Smooth muscle cell (in vitro differentiated cells): ENCODE data around the gene FHOD3. TPM values are rescaled to one million over a fixed set of nuclear protein-coding genes. Genes with fewer than 3 reads are reported as not detected.

Experiments used
- DNase-seq: peaks from one replicate; lab custom pipeline; 2025; ENCODE audit not compliant: unreplicated experiment; lab: John Stamatoyannopoulos, UW
- H2AFZ ChIP-seq: fragments of 200-600 bp; sonication (generic); 2 replicates; pipeline ENCODE4 v1.6.0; 2016; ENCODE audit warnings: antibody characterized with exemption, low read depth, mild to moderate bottlenecking
- H3F3A ChIP-seq: fragments of 200-600 bp; sonication (generic); 2 replicates; pipeline ENCODE4 v1.6.0; 2017; ENCODE audit warnings: antibody characterized with exemption, low read depth
- H3K27ac ChIP-seq: fragments of 200-600 bp; sonication (generic); 2 replicates; pipeline ENCODE4 v1.5.1; 2016; ENCODE audit warnings: low read depth, mild to moderate bottlenecking
- H3K27me3 ChIP-seq: fragments of 200-600 bp; sonication (generic); 2 replicates; pipeline ENCODE4 v1.6.1; 2016; ENCODE audit warnings: low read depth, mild to moderate bottlenecking
- H3K36me3 ChIP-seq: fragments of 200-600 bp; sonication (generic); 2 replicates; pipeline ENCODE4 v1.5.1; 2016; ENCODE audit warnings: low read depth
- H3K4me1 ChIP-seq: fragments of 200-600 bp; sonication (generic); 2 replicates; pipeline ENCODE4 v1.5.1; 2016; ENCODE audit warnings: low read depth
- H3K4me2 ChIP-seq: fragments of 200-600 bp; sonication (generic); 2 replicates; pipeline ENCODE4 v1.6.0; 2016; ENCODE audit warnings: mild to moderate bottlenecking
- H3K4me3 ChIP-seq: fragments of 200-600 bp; sonication (generic); 2 replicates; pipeline ENCODE4 v1.5.1; 2016; ENCODE audit warnings: mild to moderate bottlenecking
- H3K79me2 ChIP-seq: fragments of 200-600 bp; sonication (generic); 2 replicates; pipeline ENCODE4 v1.6.0; 2016; ENCODE audit warnings: low read depth, mild to moderate bottlenecking
- H3K9ac ChIP-seq: fragments of 200-600 bp; sonication (generic); 2 replicates; pipeline ENCODE4 v1.6.0; 2016; ENCODE audit warnings: low read depth
- H3K9me3 ChIP-seq: fragments of 200-600 bp; sonication (generic); replicated peaks from 2 replicates; pipeline ENCODE4 v1.5.1; 2016; ENCODE audit warnings: low read depth
- H4K20me1 ChIP-seq: fragments of 200-600 bp; sonication (generic); 2 replicates; pipeline ENCODE4 v1.6.0; 2016; ENCODE audit warnings: low read depth
- WGBS: methylation state at CpG from one replicate; pipeline ENCODE4 v1.1.7; 2016; ENCODE audit warnings: low lambda C conversion rate; 5-methylcytosine and 5-hydroxymethylcytosine counted together
- polyA plus RNA-seq: library from polyadenylated mRNA; unstranded; fragments of >200 nt; fragmentation: Nextera tagmentation; extraction: Ambion mirVana; gene quantifications from 2 replicates; pipeline ENCODE4 v1.2.1, GENCODE V29; 2016
- total RNA-seq: library from RNA; depleted of rRNA; stranded (reverse); fragments of >200 nt; gene quantifications from 2 replicates; pipeline ENCODE4 v1.2.3, GENCODE V29; 2014
- TF ChIP-seq, protein P1 (sequence below): fragments of 200-600 bp; sonication (generic); IDR thresholded peaks from 2 replicates; pipeline ENCODE4 v1.5.1; 2017; ENCODE audit warnings: borderline replicate concordance, mild to moderate bottlenecking, antibody characterized with exemption; ENCODE audit not compliant: insufficient read depth, poor library complexity, severe bottlenecking

FHOD3 gene
- total and polyA plus RNA-seq, 2 experiments from 2014 or later, result 6.3 to 19.4 TPM

DNA sequence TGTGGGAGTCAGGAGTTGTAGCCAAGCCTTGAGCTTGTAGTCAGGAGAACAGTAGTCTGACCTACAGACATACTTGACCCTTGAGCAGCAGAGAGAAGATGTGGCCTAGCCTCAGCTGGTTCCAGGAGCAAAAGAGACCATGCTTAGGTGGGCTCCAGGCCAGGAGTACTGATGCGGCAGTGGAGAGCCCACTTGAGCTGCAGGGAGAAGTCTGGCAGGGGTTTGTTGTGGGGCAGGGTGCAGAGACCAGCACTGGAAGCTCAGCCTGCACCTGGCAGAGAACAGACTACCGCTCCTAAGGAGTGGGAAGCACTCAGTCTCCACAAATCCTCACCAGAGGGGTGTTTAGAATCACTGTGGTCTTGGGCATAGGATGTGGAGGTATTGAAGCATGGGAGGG lies 333.4 kb downstream of the FHOD3 start:
- TF ChIP-seq, protein P1, sequence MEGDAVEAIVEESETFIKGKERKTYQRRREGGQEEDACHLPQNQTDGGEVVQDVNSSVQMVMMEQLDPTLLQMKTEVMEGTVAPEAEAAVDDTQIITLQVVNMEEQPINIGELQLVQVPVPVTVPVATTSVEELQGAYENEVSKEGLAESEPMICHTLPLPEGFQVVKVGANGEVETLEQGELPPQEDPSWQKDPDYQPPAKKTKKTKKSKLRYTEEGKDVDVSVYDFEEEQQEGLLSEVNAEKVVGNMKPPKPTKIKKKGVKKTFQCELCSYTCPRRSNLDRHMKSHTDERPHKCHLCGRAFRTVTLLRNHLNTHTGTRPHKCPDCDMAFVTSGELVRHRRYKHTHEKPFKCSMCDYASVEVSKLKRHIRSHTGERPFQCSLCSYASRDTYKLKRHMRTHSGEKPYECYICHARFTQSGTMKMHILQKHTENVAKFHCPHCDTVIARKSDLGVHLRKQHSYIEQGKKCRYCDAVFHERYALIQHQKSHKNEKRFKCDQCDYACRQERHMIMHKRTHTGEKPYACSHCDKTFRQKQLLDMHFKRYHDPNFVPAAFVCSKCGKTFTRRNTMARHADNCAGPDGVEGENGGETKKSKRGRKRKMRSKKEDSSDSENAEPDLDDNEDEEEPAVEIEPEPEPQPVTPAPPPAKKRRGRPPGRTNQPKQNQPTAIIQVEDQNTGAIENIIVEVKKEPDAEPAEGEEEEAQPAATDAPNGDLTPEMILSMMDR, result no peak
- Histone ChIP-seq H3K9ac (no peak overlapping the region), H3K4me3 (no peak overlapping the region), H3K9me3 (no peaks in the 10 kb centered on the region), H3F3A (no peaks in the 10 kb centered on the region), H3K36me3 (no peaks in the 10 kb centered on the region), H3K4me1 (peaks cover 12% of the 10 kb centered on the region), H3K27me3 (no peaks in the 10 kb centered on the region), H2AFZ (no peak overlapping the region), H4K20me1 (no peaks in the 10 kb centered on the region), H3K79me2 (no peaks in the 10 kb centered on the region), H3K27ac (no peak overlapping the region), H3K4me2 (no peak overlapping the region)
- DNase-seq, result no peak
- 96% methylated on average over 2 of the region's 2 CpGs for WGBS

- TF ChIP-seq, protein P1, result no peak
- no peaks in the 10 kb centered on the region for H3K27me3 ChIP-seq
- H3K9ac ChIP-seq, result no peak overlapping the region
- H3K4me1 ChIP-seq, result peaks cover 12% of the 10 kb centered on the region
- no peaks in the 10 kb centered on the region for H3F3A ChIP-seq
- no peaks in the 10 kb centered on the region for H3K79me2 ChIP-seq
- no peaks in the 10 kb centered on the region for H3K9me3 ChIP-seq
- no peak overlapping the region for H3K27ac ChIP-seq
- no peak overlapping the region for H2AFZ ChIP-seq
- 75% methylated on average over 4 of the region's 4 CpGs for WGBS
- no peak overlapping the region for H3K4me2 ChIP-seq
- no peaks in the 10 kb centered on the region for H4K20me1 ChIP-seq
- no peak overlapping the region for H3K4me3 ChIP-seq
- H3K36me3 ChIP-seq, result no peaks in the 10 kb centered on the region
- no peak for DNase-seq
Measured at GRCh38 chr18:36633961-36634412, 336.5 kb downstream of the FHOD3 start.

DNA sequence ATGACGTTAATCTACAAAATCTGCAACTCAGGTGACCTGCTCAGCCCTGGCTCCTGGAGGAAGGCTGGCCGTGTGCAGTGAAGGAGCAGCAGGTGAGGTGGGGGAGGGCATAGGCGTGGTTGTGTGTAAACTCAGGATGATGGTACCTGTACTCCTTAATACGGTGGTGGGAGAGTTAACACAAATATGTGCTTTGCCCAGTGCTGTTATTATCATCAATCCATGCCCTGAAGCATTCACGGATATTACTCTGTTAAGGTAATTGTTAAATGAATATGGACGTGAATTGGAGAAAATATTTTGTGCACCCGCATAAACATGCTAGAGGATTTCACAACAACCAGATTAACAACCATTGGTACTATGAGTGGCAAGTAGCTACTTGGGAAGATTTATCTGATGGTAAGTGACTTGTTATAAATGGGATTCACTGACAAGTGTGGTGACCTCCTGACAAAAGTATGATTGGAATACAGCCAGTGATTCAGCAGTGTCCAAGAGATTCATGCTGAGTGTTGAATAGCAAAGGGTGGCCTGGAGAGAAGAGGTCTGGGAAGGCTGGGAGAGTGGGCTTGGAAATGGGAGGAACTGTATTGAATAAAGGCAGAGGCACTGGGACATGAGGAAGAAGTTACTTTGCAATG lies 337.2 kb downstream of the FHOD3 start:
- 73% methylated on average over 7 of the region's 7 CpGs for WGBS
- Histone ChIP-seq H3K79me2 (no peaks in the 10 kb centered on the region), H2AFZ (no peak overlapping the region), H3K4me3 (no peak overlapping the region), H3K4me2 (no peak overlapping the region), H3F3A (no peaks in the 10 kb centered on the region), H3K27ac (no peak overlapping the region), H4K20me1 (no peaks in the 10 kb centered on the region), H3K9me3 (no peaks in the 10 kb centered on the region), H3K4me1 (peaks cover 12% of the 10 kb centered on the region), H3K36me3 (no peaks in the 10 kb centered on the region), H3K27me3 (no peaks in the 10 kb centered on the region), H3K9ac (no peak overlapping the region)
- no peak for DNase-seq
- TF ChIP-seq, protein P1, result no peak
